Calu3 (cell line): ENCODE data around the gene PLPP2. TPM values are rescaled to one million over a fixed set of nuclear protein-coding genes. Genes with fewer than 3 reads are reported as not detected.

Source experiments
- BruUV-seq: library from RNA; stranded (reverse); fragments of 400-500 nt; replicated peaks from 2 replicates; lab custom pipeline; 2021; lab: Mats Ljungman, UMichigan
- CTCF ChIA-PET: fragments of 300-600 bp; sonication (Branson Sonifier 250); formaldehyde crosslinking; loops from one replicate; lab custom pipeline; 2022; ENCODE audit warnings: antibody characterized with exemption; lab: Charles Lee
- DNase-seq: peaks from one replicate; pipeline ENCODE4 v3.0.0; 2022
- H3K27ac Mint-ChIP-seq: one replicate; pipeline ENCODE4 v1.8.0; 2022; ENCODE audit warnings: mixed read lengths; ENCODE audit not compliant: unreplicated experiment
- H3K27me3 Mint-ChIP-seq: one replicate; pipeline ENCODE4 v1.8.0; 2022; ENCODE audit warnings: mixed read lengths; ENCODE audit not compliant: unreplicated experiment
- H3K36me3 Mint-ChIP-seq: one replicate; pipeline ENCODE4 v1.8.0; 2022; ENCODE audit warnings: mild to moderate bottlenecking, moderate library complexity, mixed read lengths; ENCODE audit not compliant: insufficient read depth, unreplicated experiment
- H3K4me1 Mint-ChIP-seq: one replicate; pipeline ENCODE4 v1.8.0; 2022; ENCODE audit warnings: mild to moderate bottlenecking, low read depth, mixed read lengths; ENCODE audit not compliant: unreplicated experiment
- H3K4me3 Mint-ChIP-seq: one replicate; pipeline ENCODE4 v1.8.0; 2022; ENCODE audit warnings: mild to moderate bottlenecking, low read depth, moderate library complexity, mixed read lengths; ENCODE audit not compliant: unreplicated experiment
- H3K9me3 Mint-ChIP-seq: one replicate; pipeline ENCODE4 v1.8.0; 2022; ENCODE audit warnings: low read depth, mixed read lengths; ENCODE audit not compliant: unreplicated experiment
- intact Hi-C: fragments of 100-400 bp; cut with micrococcal nuclease; formaldehyde crosslinking; loops from one replicate; pipeline ENCODE4 v1.10.0; 2022; ENCODE audit not compliant: unreplicated experiment
- total RNA-seq: library from RNA; stranded (reverse); gene quantifications from 2 replicates; pipeline ENCODE4 v1.2.3, GENCODE V29; 2022
- TF ChIP-seq, protein P1 (sequence below): fragments of 200-600 bp; IDR thresholded peaks from one replicate; pipeline ENCODE4 v1.8.0; 2022; ENCODE audit warnings: antibody characterized with exemption; ENCODE audit not compliant: unreplicated experiment

Gene PLPP2
- total RNA-seq, 1 experiment from 2014 or later, result 126 TPM

DNA sequence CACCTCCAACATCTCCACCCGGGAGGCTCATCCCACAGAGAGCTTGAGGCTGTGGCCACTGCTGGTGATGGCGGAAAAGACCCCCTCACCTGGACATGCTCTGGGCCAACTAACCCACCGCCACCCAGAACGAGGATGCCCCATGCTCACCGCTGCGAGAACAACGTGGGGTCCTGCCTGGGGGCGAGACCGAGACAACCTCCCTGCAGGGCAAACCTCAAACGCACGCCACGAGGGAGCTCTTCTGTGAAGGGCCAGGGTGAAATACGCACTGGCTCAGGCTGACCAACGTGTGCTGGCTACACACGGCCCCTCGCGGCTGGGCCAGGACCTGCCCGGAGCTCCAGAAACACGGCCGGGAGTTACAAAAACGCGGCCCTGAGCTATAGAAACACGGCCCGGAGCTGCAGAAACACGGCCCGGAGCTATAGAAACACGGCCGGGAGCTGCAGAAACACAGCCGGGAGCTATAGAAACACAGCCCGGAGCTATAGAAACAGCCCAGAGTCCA is 19.0 kb upstream of the PLPP2 start:
- TF ChIP-seq, protein P1, sequence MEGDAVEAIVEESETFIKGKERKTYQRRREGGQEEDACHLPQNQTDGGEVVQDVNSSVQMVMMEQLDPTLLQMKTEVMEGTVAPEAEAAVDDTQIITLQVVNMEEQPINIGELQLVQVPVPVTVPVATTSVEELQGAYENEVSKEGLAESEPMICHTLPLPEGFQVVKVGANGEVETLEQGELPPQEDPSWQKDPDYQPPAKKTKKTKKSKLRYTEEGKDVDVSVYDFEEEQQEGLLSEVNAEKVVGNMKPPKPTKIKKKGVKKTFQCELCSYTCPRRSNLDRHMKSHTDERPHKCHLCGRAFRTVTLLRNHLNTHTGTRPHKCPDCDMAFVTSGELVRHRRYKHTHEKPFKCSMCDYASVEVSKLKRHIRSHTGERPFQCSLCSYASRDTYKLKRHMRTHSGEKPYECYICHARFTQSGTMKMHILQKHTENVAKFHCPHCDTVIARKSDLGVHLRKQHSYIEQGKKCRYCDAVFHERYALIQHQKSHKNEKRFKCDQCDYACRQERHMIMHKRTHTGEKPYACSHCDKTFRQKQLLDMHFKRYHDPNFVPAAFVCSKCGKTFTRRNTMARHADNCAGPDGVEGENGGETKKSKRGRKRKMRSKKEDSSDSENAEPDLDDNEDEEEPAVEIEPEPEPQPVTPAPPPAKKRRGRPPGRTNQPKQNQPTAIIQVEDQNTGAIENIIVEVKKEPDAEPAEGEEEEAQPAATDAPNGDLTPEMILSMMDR, result no peak
- intact Hi-C loops, result no loop called here
- CTCF ChIA-PET, result no interaction called here
- Mint-ChIP-seq H3K27ac (no peak overlapping the region), H3K27me3 (no peaks in the 10 kb centered on the region), H3K4me1 (no peaks in the 10 kb centered on the region), H3K36me3 (peaks cover 30% of the 10 kb centered on the region), H3K9me3 (no peaks in the 10 kb centered on the region), H3K4me3 (no peak overlapping the region)
- no peak for DNase-seq
- no TSS peak for BruUV-seq

DNA sequence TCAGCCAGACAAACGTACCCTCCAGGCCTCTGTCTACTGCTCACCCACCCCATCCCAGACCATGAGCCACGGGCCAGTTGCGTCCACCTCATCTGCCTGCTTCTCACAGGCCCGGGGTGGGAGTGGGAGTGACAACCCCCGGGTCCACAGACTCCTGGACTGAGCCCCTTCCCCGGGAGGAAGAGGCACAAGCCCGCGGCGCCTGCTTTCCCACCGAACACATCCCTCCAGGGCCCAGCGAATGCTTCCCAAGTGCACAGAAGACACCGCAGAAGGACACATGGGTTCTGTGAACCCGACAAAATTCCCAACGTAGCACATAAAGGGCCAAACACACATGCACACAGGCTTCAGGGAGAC is 18.0 kb upstream of the PLPP2 start:
- no peaks in the 10 kb centered on the region for H3K4me1 Mint-ChIP-seq
- no peak overlapping the region for H3K27ac Mint-ChIP-seq
- no peaks in the 10 kb centered on the region for H3K27me3 Mint-ChIP-seq
- DNase-seq, result no peak
- CTCF ChIA-PET, result no interaction called here
- no TSS peak for BruUV-seq
- no peaks in the 10 kb centered on the region for H3K9me3 Mint-ChIP-seq
- TF ChIP-seq, protein P1, result no peak
- peaks cover 27% of the 10 kb centered on the region for H3K36me3 Mint-ChIP-seq
- intact Hi-C loops, result no loop called here
- no peak overlapping the region for H3K4me3 Mint-ChIP-seq

DNA sequence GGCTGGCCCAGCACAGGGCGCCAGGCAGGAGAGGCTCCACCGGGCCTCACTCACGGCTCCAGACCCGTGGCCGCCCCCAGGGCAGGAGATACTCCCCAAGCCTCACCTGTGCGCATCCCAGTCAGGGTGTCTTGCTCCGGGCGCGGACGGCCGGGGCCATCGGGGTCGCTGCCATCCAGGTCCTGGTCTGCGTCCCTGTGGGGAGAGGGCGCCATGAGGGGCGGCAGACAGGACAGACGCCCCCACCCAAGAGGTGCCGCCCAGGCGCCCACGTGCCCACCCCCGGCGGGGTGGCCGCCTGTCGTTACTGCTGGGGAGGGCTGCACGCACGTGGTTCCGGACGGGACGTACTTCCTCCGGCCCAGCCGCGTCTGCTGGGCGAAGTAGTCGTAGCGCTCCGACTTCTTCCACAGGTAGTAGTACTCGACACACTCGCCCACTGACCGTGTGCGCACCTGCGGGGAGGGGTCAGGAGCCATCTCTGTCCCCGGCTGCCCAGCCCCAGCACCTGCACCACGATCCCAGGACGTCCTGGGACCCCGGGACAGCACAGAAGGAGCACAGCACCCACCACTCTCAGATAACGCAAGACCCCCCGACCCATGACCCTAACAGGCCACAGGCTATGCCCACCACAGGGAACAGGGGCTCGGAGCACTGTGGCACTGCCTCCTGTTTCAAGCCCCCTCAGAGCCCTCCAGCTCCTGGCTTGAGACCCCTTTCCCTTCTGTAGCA is 17.4 kb upstream of the PLPP2 start:
- DNase-seq, result no peak
- Mint-ChIP-seq H3K36me3 (peaks cover 22% of the 10 kb centered on the region), H3K27ac (no peak overlapping the region), H3K4me1 (no peaks in the 10 kb centered on the region), H3K27me3 (no peaks in the 10 kb centered on the region), H3K9me3 (no peaks in the 10 kb centered on the region), H3K4me3 (no peak overlapping the region)
- intact Hi-C loops, result no loop called here
- CTCF ChIA-PET, result no interaction called here
- BruUV-seq, result no TSS peak
- TF ChIP-seq, protein P1, result no peak

DNA sequence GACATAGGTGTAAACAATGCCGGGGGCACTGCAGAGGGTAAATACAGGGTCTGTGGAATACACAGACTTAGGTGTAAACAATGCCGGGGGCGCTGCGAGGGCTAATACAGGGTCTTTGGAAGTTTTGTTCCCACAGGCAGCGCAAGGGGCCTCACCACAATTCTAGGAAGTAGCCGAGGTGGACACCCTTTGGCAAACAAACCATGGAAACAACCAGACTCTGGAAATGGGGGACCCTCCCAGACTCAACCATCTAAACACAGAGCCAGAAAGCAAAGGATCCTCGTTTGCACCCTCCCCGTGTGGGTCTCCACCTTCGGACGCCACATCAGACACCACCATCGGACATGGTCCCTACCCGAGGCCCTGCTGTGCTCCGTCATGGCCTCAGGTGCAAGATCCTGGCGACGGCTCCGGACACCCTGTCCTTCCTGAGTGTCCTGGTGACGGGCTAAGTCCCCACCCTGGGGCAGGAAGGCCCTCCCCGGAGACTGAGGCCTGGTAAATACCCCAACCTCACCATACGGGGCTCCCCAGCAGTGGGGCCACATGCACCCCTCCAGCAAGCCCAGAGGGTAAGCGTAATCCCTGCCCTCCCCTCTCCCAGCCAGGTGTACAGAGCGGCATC is 16.7 kb upstream of the PLPP2 start:
- no peak for DNase-seq
- CTCF ChIA-PET, result no interaction called here
- Mint-ChIP-seq H3K9me3 (no peaks in the 10 kb centered on the region), H3K4me3 (no peak overlapping the region), H3K36me3 (peaks cover 19% of the 10 kb centered on the region), H3K27ac (no peak overlapping the region), H3K4me1 (no peaks in the 10 kb centered on the region), H3K27me3 (no peaks in the 10 kb centered on the region)
- intact Hi-C loops, result no loop called here
- TF ChIP-seq, protein P1, result no peak
- no TSS peak for BruUV-seq
